ENCODE measurements around the gene RFX4.

RFX4 gene

DNA sequence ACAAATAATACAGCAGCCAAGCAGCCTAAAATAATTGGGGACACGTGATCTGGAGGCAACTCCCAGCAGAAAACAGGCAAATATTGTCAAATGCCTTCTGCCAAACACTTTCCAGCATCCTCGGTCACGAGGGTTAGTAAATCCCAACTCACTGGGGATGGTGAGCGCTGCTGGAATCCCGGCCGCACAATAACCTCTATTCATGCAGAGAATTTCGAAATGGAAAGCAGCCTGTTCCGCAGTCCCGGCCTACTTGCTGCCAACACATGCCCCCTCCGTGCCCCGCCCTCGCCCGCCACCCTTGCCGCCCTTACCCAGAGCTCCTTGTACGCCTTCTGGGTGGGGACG, 62.2 kb downstream of the RFX4 start:
- Histone ChIP-seq H3K4me1 (ENCODE audit: control insufficient read depth in 1 of 2, insufficient read depth in 2 of 2, low read length in 2 of 2) (peaks cover 4 to 10% of the 10 kb centered on the region in 2 donors), H3K27ac (ENCODE audit: low read depth, low read length) (no peak overlapping the region), H3K9ac (ENCODE audit: low read depth in 1 of 2, low read length in 2 of 2) (no peak overlapping the region), H3K27me3 (ENCODE audit: control insufficient read depth in 1 of 2, insufficient read depth in 2 of 2, low read length in 2 of 2) (no peaks in the 10 kb centered on the region), H3K4me3 (ENCODE audit: low read depth in 1 of 2, low read length in 2 of 2) (no peak overlapping the region), H3K36me3 (ENCODE audit: control insufficient read depth in 1 of 2, insufficient read depth in 2 of 2, low read length in 2 of 2) (no peaks in the 10 kb centered on the region), H3K9me3 (ENCODE audit: control insufficient read depth in 1 of 2, low read length in 2 of 2) (no peaks in the 10 kb centered on the region)

DNA sequence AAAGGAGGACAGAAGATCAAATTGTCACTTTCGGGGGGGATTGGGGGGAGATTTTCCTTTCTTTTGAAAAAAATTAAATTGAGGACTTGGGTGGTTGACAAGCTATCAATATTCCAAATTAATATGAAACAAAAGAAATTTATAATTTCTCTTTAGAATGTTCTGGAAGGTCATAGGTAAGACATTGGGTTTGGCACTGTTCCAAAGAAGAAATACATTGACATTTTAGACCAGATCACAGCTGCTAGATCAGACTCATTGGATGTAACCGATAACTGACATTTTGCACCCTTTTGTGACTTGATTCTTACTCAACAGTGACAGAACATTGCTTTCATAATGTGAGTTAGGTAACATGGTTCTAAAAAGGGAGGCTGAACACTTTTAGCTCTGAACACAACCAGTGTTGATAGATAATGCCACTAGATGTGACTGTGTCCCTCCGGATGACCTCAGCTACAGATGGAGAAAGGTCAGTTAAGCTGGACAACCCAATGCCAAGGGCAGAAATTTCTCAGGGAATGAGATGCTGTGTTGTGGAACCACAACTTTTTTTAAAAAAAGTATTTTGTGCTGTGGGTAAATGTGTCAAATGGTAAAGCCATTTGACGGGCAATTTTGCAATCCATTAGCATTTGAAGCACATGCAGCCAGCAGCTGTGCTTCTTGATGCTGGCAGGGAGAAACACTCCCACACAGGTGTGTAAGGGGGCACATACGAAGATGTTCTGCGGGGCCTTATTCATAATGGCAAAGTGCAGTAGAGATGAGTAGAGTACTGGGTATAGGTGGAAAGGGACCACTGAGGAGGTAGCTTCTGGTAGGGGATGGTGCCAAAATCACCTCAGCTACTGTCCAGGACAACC, 62.9 kb downstream of the RFX4 start:
- no peak overlapping the region for H3K9ac ChIP-seq (ENCODE audit: low read depth in 1 of 2, low read length in 2 of 2)
- H3K4me1 ChIP-seq (ENCODE audit: control insufficient read depth in 1 of 2, insufficient read depth in 2 of 2, low read length in 2 of 2): peaks cover 4 to 10% of the 10 kb centered on the region in 2 donors
- no peaks in the 10 kb centered on the region for H3K9me3 ChIP-seq (ENCODE audit: control insufficient read depth in 1 of 2, low read length in 2 of 2)
- H3K4me3 ChIP-seq (ENCODE audit: low read depth in 1 of 2, low read length in 2 of 2): no peak overlapping the region
- no peak overlapping the region for H3K27ac ChIP-seq (ENCODE audit: low read depth, low read length)
- no peaks in the 10 kb centered on the region for H3K36me3 ChIP-seq (ENCODE audit: control insufficient read depth in 1 of 2, insufficient read depth in 2 of 2, low read length in 2 of 2)
- no peaks in the 10 kb centered on the region for H3K27me3 ChIP-seq (ENCODE audit: control insufficient read depth in 1 of 2, insufficient read depth in 2 of 2, low read length in 2 of 2)

DNA sequence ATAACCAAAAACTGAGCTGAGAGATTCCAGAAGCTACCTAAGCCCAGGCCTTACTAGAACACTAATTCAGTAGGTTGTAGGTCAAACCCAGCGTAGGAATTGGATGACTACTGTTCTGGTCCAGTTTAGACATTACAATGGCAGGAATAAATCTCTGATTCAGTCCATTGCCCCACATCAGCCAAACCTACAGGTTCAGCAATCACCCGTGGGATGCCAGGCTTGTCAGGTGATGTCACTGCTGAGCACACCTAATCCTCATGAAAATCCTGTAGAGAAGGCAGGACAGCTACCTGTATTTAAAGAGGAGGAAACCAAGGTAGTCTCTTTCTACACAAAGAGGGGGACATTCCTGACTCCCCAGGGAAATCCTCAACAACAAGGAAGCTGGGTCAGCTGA, 63.7 kb downstream of the RFX4 start:
- Histone ChIP-seq H3K4me1 (ENCODE audit: control insufficient read depth in 1 of 2, insufficient read depth in 2 of 2, low read length in 2 of 2) (peaks cover 4 to 10% of the 10 kb centered on the region in 2 donors), H3K27ac (ENCODE audit: low read depth, low read length) (no peak overlapping the region), H3K36me3 (ENCODE audit: control insufficient read depth in 1 of 2, insufficient read depth in 2 of 2, low read length in 2 of 2) (no peaks in the 10 kb centered on the region), H3K4me3 (ENCODE audit: low read depth in 1 of 2, low read length in 2 of 2) (no peak overlapping the region), H3K9ac (ENCODE audit: low read depth in 1 of 2, low read length in 2 of 2) (no peak overlapping the region), H3K9me3 (ENCODE audit: control insufficient read depth in 1 of 2, low read length in 2 of 2) (no peaks in the 10 kb centered on the region), H3K27me3 (ENCODE audit: control insufficient read depth in 1 of 2, insufficient read depth in 2 of 2, low read length in 2 of 2) (no peaks in the 10 kb centered on the region)

DNA sequence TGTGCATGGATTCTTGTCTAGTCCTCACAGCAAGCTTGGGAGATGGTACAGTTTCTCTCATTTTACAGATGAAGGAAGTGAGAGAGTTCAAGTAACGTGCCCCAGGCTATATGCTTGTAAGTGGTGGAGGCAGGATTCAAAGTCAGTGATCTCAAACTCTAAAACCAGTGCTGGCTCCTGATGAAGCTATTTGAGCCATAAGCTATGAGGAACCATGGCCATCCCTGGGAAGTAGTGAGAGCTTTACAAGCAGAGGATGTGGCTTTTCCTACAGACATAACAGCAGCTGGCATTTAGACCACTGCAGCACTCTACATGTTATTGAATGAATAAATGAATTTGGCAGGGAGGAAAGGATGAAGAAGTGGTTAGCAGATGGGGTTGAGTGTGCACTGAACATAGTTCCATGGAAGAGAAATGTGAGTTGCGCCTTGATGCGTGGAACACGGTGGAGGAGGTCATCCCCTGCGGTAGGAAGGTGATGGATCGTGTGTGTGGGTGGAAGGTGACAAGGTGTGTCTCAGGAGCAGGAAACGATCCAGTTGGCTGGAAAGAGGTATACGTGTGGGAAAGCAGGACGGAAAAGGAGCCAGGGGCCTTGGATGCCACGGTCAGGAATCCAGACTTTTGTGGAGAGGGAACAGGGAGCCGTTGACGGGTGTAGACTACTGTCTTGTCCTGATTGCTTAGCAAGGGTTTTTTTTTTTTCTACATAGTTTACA, 65.2 kb downstream of the RFX4 start:
- no peak overlapping the region for H3K4me3 ChIP-seq (ENCODE audit: low read depth in 1 of 2, low read length in 2 of 2)
- peaks cover 4 to 10% of the 10 kb centered on the region in 2 donors for H3K4me1 ChIP-seq (ENCODE audit: control insufficient read depth in 1 of 2, insufficient read depth in 2 of 2, low read length in 2 of 2)
- no peak overlapping the region for H3K9ac ChIP-seq (ENCODE audit: low read depth in 1 of 2, low read length in 2 of 2)
- no peaks in the 10 kb centered on the region for H3K27me3 ChIP-seq (ENCODE audit: control insufficient read depth in 1 of 2, insufficient read depth in 2 of 2, low read length in 2 of 2)
- no peaks in the 10 kb centered on the region for H3K36me3 ChIP-seq (ENCODE audit: control insufficient read depth in 1 of 2, insufficient read depth in 2 of 2, low read length in 2 of 2)
- no peak overlapping the region for H3K27ac ChIP-seq (ENCODE audit: low read depth, low read length)
- H3K9me3 ChIP-seq (ENCODE audit: control insufficient read depth in 1 of 2, low read length in 2 of 2): no peaks in the 10 kb centered on the region

DNA sequence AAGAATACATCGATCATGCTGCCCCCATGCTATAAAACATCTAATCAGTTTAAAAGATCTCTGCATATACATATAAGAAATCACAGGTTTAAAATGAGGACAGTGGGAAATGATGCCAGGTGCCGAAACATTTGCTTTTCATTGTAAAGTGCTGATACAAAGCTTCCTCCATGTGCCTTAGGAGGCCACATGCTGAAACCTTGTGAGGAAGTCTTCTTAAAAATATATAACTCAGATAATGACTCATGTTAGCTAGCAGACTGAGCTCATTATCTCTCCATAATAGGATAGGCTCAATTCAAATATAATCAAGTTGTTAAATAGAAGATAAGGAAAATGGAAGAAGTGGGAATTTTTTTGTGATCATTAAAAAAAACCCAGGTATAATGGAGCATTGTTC, 65.9 kb downstream of the RFX4 start:
- no peaks in the 10 kb centered on the region for H3K9me3 ChIP-seq (ENCODE audit: control insufficient read depth in 1 of 2, low read length in 2 of 2)
- H3K27me3 ChIP-seq (ENCODE audit: control insufficient read depth in 1 of 2, insufficient read depth in 2 of 2, low read length in 2 of 2): no peaks in the 10 kb centered on the region
- H3K4me3 ChIP-seq (ENCODE audit: low read depth in 1 of 2, low read length in 2 of 2): no peak overlapping the region
- no peak overlapping the region for H3K9ac ChIP-seq (ENCODE audit: low read depth in 1 of 2, low read length in 2 of 2)
- no peaks in the 10 kb centered on the region for H3K36me3 ChIP-seq (ENCODE audit: control insufficient read depth in 1 of 2, insufficient read depth in 2 of 2, low read length in 2 of 2)
- peaks cover 4 to 10% of the 10 kb centered on the region in 2 donors for H3K4me1 ChIP-seq (ENCODE audit: control insufficient read depth in 1 of 2, insufficient read depth in 2 of 2, low read length in 2 of 2)
- no peak overlapping the region for H3K27ac ChIP-seq (ENCODE audit: low read depth, low read length)

DNA sequence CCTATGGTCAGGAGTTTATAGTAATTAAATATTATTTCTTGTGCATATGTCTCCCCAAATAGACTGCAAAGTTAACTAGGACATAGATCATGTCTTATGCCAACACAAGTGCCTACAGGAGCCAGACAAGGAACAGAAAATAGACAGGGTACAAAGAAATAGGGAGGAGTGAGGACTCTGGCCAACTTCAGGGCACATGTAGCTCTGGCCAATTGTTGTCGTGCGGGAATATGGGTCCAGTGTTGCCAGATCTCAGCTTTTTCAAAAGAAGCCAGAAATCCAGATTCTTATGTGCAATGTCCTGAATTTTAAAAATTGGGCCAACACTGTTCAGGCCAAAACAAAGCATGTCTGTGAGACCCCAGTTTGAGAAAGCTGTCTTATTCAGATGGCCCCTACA, 68.7 kb downstream of the RFX4 start:
- H3K4me1 ChIP-seq (ENCODE audit: control insufficient read depth in 1 of 2, insufficient read depth in 2 of 2, low read length in 2 of 2): peaks cover 4 to 10% of the 10 kb centered on the region in 2 donors
- no peak overlapping the region for H3K27ac ChIP-seq (ENCODE audit: low read depth, low read length)
- H3K9ac ChIP-seq (ENCODE audit: low read depth in 1 of 2, low read length in 2 of 2): no peak overlapping the region
- no peaks in the 10 kb centered on the region for H3K36me3 ChIP-seq (ENCODE audit: control insufficient read depth in 1 of 2, insufficient read depth in 2 of 2, low read length in 2 of 2)
- no peaks in the 10 kb centered on the region for H3K9me3 ChIP-seq (ENCODE audit: control insufficient read depth in 1 of 2, low read length in 2 of 2)
- no peak overlapping the region for H3K4me3 ChIP-seq (ENCODE audit: low read depth in 1 of 2, low read length in 2 of 2)
- H3K27me3 ChIP-seq (ENCODE audit: control insufficient read depth in 1 of 2, insufficient read depth in 2 of 2, low read length in 2 of 2): no peaks in the 10 kb centered on the region

GRCh38 chr12:106652510-106653015, 69.8 kb downstream of the RFX4 start:
- H3K9me3 ChIP-seq (ENCODE audit: control insufficient read depth in 1 of 2, low read length in 2 of 2): no peaks in the 10 kb centered on the region
- no peaks in the 10 kb centered on the region for H3K27me3 ChIP-seq (ENCODE audit: control insufficient read depth in 1 of 2, insufficient read depth in 2 of 2, low read length in 2 of 2)
- no peak overlapping the region for H3K27ac ChIP-seq (ENCODE audit: low read depth, low read length)
- no peak overlapping the region for H3K4me3 ChIP-seq (ENCODE audit: low read depth in 1 of 2, low read length in 2 of 2)
- H3K4me1 ChIP-seq (ENCODE audit: control insufficient read depth in 1 of 2, insufficient read depth in 2 of 2, low read length in 2 of 2): peaks cover 4 to 10% of the 10 kb centered on the region in 2 donors
- H3K9ac ChIP-seq (ENCODE audit: low read depth in 1 of 2, low read length in 2 of 2): no peak overlapping the region
- no peaks in the 10 kb centered on the region for H3K36me3 ChIP-seq (ENCODE audit: control insufficient read depth in 1 of 2, insufficient read depth in 2 of 2, low read length in 2 of 2)

DNA sequence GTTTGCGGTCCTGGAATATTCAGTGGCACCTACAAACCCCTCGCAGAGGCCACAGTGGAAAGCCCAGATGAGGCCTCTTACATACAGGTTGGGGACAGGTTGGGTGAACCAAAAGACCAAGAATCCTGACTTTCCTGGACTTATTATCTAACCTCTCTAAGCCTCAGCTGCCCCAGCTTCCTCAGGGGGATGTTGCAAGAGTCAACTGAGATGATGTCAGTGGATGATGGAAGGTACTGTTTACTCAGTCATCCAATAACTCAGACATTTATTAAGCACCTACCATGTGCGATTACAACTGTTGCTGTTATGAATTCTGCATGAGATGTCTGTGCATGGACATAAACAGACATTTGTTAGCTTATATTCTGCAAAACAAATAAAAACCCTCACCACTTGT, 72.8 kb downstream of the RFX4 start:
- peaks cover 0 to 2% of the 10 kb centered on the region in 2 donors for H3K27me3 ChIP-seq (ENCODE audit: control insufficient read depth in 1 of 2, insufficient read depth in 2 of 2, low read length in 2 of 2)
- no peaks in the 10 kb centered on the region for H3K36me3 ChIP-seq (ENCODE audit: control insufficient read depth in 1 of 2, insufficient read depth in 2 of 2, low read length in 2 of 2)
- H3K9ac ChIP-seq (ENCODE audit: low read depth in 1 of 2, low read length in 2 of 2): no peak overlapping the region
- no peak overlapping the region for H3K4me3 ChIP-seq (ENCODE audit: low read depth in 1 of 2, low read length in 2 of 2)
- peaks cover 0 to 2% of the 10 kb centered on the region in 2 donors for H3K9me3 ChIP-seq (ENCODE audit: control insufficient read depth in 1 of 2, low read length in 2 of 2)
- no peak overlapping the region for H3K27ac ChIP-seq (ENCODE audit: low read depth, low read length)
- no peaks in the 10 kb centered on the region for H3K4me1 ChIP-seq (ENCODE audit: control insufficient read depth in 1 of 2, insufficient read depth in 2 of 2, low read length in 2 of 2)

DNA sequence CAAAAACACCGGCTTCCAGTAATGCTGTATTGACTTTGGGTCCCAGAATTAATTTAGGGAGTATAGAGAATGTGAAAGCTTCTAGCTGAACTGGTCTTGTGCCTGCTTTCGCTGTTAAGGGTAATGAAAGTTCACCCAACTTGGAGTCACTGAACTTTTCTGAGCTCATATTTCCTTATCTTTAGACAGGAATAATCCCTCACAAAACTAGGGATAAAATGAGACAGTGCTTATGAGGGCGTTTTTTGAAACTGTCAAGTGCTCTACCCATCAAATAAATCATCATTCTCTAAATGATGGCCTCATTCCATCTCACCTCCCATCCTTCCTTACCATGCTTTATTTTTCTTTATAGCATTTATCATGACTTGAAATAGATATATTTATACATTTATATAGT, 74.7 kb downstream of the RFX4 start:
- peaks cover 0 to 2% of the 10 kb centered on the region in 2 donors for H3K27me3 ChIP-seq (ENCODE audit: control insufficient read depth in 1 of 2, insufficient read depth in 2 of 2, low read length in 2 of 2)
- no peaks in the 10 kb centered on the region for H3K36me3 ChIP-seq (ENCODE audit: control insufficient read depth in 1 of 2, insufficient read depth in 2 of 2, low read length in 2 of 2)
- H3K4me3 ChIP-seq (ENCODE audit: low read depth in 1 of 2, low read length in 2 of 2): no peak overlapping the region
- H3K4me1 ChIP-seq (ENCODE audit: control insufficient read depth in 1 of 2, insufficient read depth in 2 of 2, low read length in 2 of 2): no peaks in the 10 kb centered on the region
- H3K9me3 ChIP-seq (ENCODE audit: control insufficient read depth in 1 of 2, low read length in 2 of 2): peaks cover 2 to 11% of the 10 kb centered on the region in 2 donors
- no peak overlapping the region for H3K9ac ChIP-seq (ENCODE audit: low read depth in 1 of 2, low read length in 2 of 2)
- H3K27ac ChIP-seq (ENCODE audit: low read depth, low read length): no peak overlapping the region

- H3K4me1 ChIP-seq (ENCODE audit: control insufficient read depth in 1 of 2, insufficient read depth in 2 of 2, low read length in 2 of 2): no peaks in the 10 kb centered on the region
- no peak overlapping the region for H3K27ac ChIP-seq (ENCODE audit: low read depth, low read length)
- no peak overlapping the region for H3K4me3 ChIP-seq (ENCODE audit: low read depth in 1 of 2, low read length in 2 of 2)
- H3K9me3 ChIP-seq (ENCODE audit: control insufficient read depth in 1 of 2, low read length in 2 of 2): peaks cover 9 to 21% of the 10 kb centered on the region in 2 donors
- H3K36me3 ChIP-seq (ENCODE audit: control insufficient read depth in 1 of 2, insufficient read depth in 2 of 2, low read length in 2 of 2): no peaks in the 10 kb centered on the region
- H3K27me3 ChIP-seq (ENCODE audit: control insufficient read depth in 1 of 2, insufficient read depth in 2 of 2, low read length in 2 of 2): peaks cover 0 to 7% of the 10 kb centered on the region in 2 donors
- no peak overlapping the region for H3K9ac ChIP-seq (ENCODE audit: low read depth in 1 of 2, low read length in 2 of 2)
These were observed 80.6 kb downstream of the RFX4 start for GRCh38 chr12:106663385-106663784.
